DND-41 (cell line): ENCODE data around the gene PKD2.

Experiments used
- ATAC-seq: fragments of 200-7000 bp; cut with Tn5 transposase; 3 replicates; pipeline ENCODE4 v1.9.1; 2021; ENCODE audit warnings: low read depth; ENCODE audit not compliant: insufficient read depth
- DNase-seq: peaks from one replicate; pipeline ENCODE4 v3.0.0-alpha.2; 2020
- H2AFZ ChIP-seq: 2 replicates; pipeline ENCODE4 v1.6.0; 2012; ENCODE audit warnings: low read depth, low read length
- H3K27ac ChIP-seq: 2 replicates; pipeline ENCODE4 v1.5.1; 2012; ENCODE audit warnings: low read length, inconsistent platforms
- H3K27me3 ChIP-seq: fragments of 200-600 bp; sonication (generic); 2 replicates; pipeline ENCODE4 v1.6.0; 2012; ENCODE audit warnings: low read length, mild to moderate bottlenecking, inconsistent platforms; ENCODE audit not compliant: insufficient read depth, poor library complexity
- H3K36me3 ChIP-seq: 2 replicates; pipeline ENCODE4 v1.5.1; 2012; ENCODE audit warnings: low read length, inconsistent platforms; ENCODE audit not compliant: insufficient read depth
- H3K4me1 ChIP-seq: 2 replicates; pipeline ENCODE4 v1.5.1; 2012; ENCODE audit warnings: mild to moderate bottlenecking, low read length; ENCODE audit not compliant: insufficient read depth
- H3K4me2 ChIP-seq: 2 replicates; pipeline ENCODE4 v1.6.0; 2012; ENCODE audit warnings: mild to moderate bottlenecking, moderate library complexity, low read length, inconsistent platforms; ENCODE audit not compliant: insufficient read depth
- H3K4me3 ChIP-seq, 2 experiments: fragments of 200-600 bp in 1 of 2; shearing (Covaris generic) in 1 of 2; 2 replicates each; pipeline ENCODE4 v1.5.1; 2012 to 2016; ENCODE audit warnings: inconsistent platforms in 2 of 2, low read length in 2 of 2, mild to moderate bottlenecking in 2 of 2, low read depth in 1 of 2, moderate library complexity in 1 of 2
- H3K79me2 ChIP-seq: 2 replicates; pipeline ENCODE4 v1.6.0; 2012; ENCODE audit warnings: low read length, inconsistent platforms; ENCODE audit not compliant: insufficient read depth
- H3K9ac ChIP-seq: 2 replicates; pipeline ENCODE4 v1.6.0; 2012; ENCODE audit warnings: low read depth, mild to moderate bottlenecking, inconsistent platforms, low read length, moderate library complexity
- H3K9me3 ChIP-seq: 2 replicates; pipeline ENCODE4 v1.5.1; 2012; ENCODE audit warnings: low read length, moderate library complexity, mild to moderate bottlenecking, inconsistent platforms; ENCODE audit not compliant: insufficient read depth, severe bottlenecking
- H4K20me1 ChIP-seq: 2 replicates; pipeline ENCODE4 v1.6.0; 2012; ENCODE audit warnings: low read length; ENCODE audit not compliant: insufficient read depth
- CTCF ChIP-seq: IDR thresholded peaks from 2 replicates; pipeline ENCODE4 v1.5.1; 2012; ENCODE audit warnings: borderline replicate concordance, low read length, moderate library complexity, mild to moderate bottlenecking; ENCODE audit not compliant: poor library complexity, severe bottlenecking; ENCODE audit errors: extremely low read depth
- EZH2 ChIP-seq: IDR thresholded peaks from 3 replicates; pipeline ENCODE4 v1.6.1; 2012; ENCODE audit warnings: borderline replicate concordance, low read depth, mild to moderate bottlenecking, moderate library complexity, low read length, inconsistent platforms; ENCODE audit not compliant: severe bottlenecking

Gene PKD2

GRCh38 chr4:88008122-88008742, 797 bp downstream of the PKD2 start:
- Histone ChIP-seq H3K9me3 (no peaks in the 10 kb centered on the region), H3K79me2 (peaks cover 55% of the 10 kb centered on the region), H3K27ac (peak overlapping the region; percentile 58), H3K4me2 (peak overlapping the region; percentile 77), H3K4me1 (peaks cover 33% of the 10 kb centered on the region), H3K36me3 (no peaks in the 10 kb centered on the region), H3K9ac (peak overlapping the region; percentile 81), H2AFZ (peak overlapping the region; percentile 76), H3K4me3 (peak overlapping the region; percentile 60 to 82), H4K20me1 (peaks cover 30% of the 10 kb centered on the region), H3K27me3 (peaks cover 8% of the 10 kb centered on the region)
- DNase-seq: peak; percentile 51
- ATAC-seq: peak; percentile 57
- TF ChIP-seq EZH2: no peak
- TF ChIP-seq CTCF: no peak

- H3K36me3 ChIP-seq: no peaks in the 10 kb centered on the region
- peaks cover 8% of the 10 kb centered on the region for H3K27me3 ChIP-seq
- ATAC-seq: peak; percentile 41; the same call in 1 of the 3 replicates
- peak overlapping the region; percentile 60 to 82 for H3K4me3 ChIP-seq
- peak overlapping the region; percentile 76 for H2AFZ ChIP-seq
- TF ChIP-seq CTCF: no peak
- DNase-seq: no peak
- peaks cover 33% of the 10 kb centered on the region for H4K20me1 ChIP-seq
- no peaks in the 10 kb centered on the region for H3K9me3 ChIP-seq
- H3K79me2 ChIP-seq: peaks cover 61% of the 10 kb centered on the region
- peak overlapping the region; percentile 81 for H3K9ac ChIP-seq
- peaks cover 33% of the 10 kb centered on the region for H3K4me1 ChIP-seq
- peak overlapping the region; percentile 58; the same call in 1 of the 2 replicates for H3K27ac ChIP-seq
- H3K4me2 ChIP-seq: peak overlapping the region; percentile 77
These were observed 1.3 kb downstream of the PKD2 start for GRCh38 chr4:88008743-88009171.

- no peak overlapping the region for H3K27ac ChIP-seq
- no peak overlapping the region for H3K9ac ChIP-seq
- no peak for TF ChIP-seq EZH2
- no peak for TF ChIP-seq CTCF
- peaks cover 40% of the 10 kb centered on the region for H4K20me1 ChIP-seq
- H3K9me3 ChIP-seq: no peaks in the 10 kb centered on the region
- H3K27me3 ChIP-seq: peaks cover 8% of the 10 kb centered on the region
- H3K79me2 ChIP-seq: peaks cover 71% of the 10 kb centered on the region
- ATAC-seq: no peak
- H3K36me3 ChIP-seq: no peaks in the 10 kb centered on the region
- no peak for DNase-seq
- H3K4me2 ChIP-seq: peak overlapping the region; percentile 77
- H2AFZ ChIP-seq: no peak overlapping the region
- H3K4me3 ChIP-seq: peak overlapping the region in 1 of 2 experiments; percentile 82; a peak in 1 of 4 replicates
- peaks cover 33% of the 10 kb centered on the region for H3K4me1 ChIP-seq
These were observed 2.4 kb downstream of the PKD2 start for GRCh38 chr4:88009871-88010270.
